ENCODE data around the gene C2orf78. TPM values are rescaled to one million over a fixed set of nuclear protein-coding genes. Genes with fewer than 3 reads are reported as not detected.

The C2orf78 gene
- total and polyA plus RNA-seq, 9 of the 15 experiments (the other 6 are each of a cell fraction or from before 2014, with no cell fraction given) = 0.04 to 0.28 (median 0.20) TPM

DNA sequence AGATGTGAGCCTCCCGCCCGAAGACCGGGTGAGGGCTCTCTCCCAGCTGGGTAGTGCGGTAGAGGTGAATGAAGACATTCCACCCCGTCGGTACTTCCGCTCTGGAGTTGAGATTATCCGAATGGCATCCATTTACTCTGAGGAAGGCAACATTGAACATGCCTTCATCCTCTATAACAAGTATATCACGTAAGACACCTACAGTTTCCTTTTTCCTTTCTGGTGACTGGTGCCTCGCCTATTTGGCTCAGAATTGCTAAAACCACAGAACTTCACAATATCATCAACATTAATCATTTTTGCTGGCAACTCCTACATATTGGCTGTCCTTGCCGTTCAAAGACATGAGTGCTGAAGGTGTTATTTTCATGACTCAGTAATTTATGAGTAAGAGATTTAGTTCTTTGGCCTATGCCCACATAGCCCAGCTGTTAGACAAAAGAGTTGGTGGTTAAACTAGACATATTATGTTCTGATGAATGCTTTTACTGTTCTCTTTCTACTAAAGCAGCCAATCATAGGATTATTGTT is 47.0 kb downstream of the C2orf78 start:
- WGBS (ENCODE audit: insufficient coverage, low coverage, missing lambda C conversion rate) = 81% methylated on average over 11 of the region's 11 CpGs

More for the DNA sequence above, 47.0 kb downstream of the C2orf78 start:
- no peaks in the 10 kb centered on the region for H3K9me3 ChIP-seq (replicated peaks; ENCODE audit: control insufficient read depth, insufficient read depth, low read depth, low read length)
- no peak for TF ChIP-seq PPARD (CRISPR knock-in tag; IDR thresholded peaks at IDR 0.05)
- peak; percentile 29; the same call in 1 of the 2 replicates for TF ChIP-seq MAFF (IDR thresholded peaks at IDR 0.05; ENCODE audit: low read length)
- TF ChIP-seq NFE2 (IDR thresholded peaks at IDR 0.05; ENCODE audit: low read depth) = peak; percentile 15; the same call in 1 of the 2 replicates
- peak; percentile 81 for TF ChIP-seq ZNF316 (IDR thresholded peaks at IDR 0.05)
- TF ChIP-seq FOXK1 (CRISPR knock-in tag; IDR thresholded peaks at IDR 0.05; ENCODE audit: borderline replicate concordance) = no peak
- no peak for TF ChIP-seq DPF2 (IDR thresholded peaks at IDR 0.05)
- TF ChIP-seq MAFK (IDR thresholded peaks at IDR 0.05; ENCODE audit: low read length) = 0 out of 2 replicates have a peak, but pooled peaks have one; percentile 16
- TF ChIP-seq, protein P1, sequence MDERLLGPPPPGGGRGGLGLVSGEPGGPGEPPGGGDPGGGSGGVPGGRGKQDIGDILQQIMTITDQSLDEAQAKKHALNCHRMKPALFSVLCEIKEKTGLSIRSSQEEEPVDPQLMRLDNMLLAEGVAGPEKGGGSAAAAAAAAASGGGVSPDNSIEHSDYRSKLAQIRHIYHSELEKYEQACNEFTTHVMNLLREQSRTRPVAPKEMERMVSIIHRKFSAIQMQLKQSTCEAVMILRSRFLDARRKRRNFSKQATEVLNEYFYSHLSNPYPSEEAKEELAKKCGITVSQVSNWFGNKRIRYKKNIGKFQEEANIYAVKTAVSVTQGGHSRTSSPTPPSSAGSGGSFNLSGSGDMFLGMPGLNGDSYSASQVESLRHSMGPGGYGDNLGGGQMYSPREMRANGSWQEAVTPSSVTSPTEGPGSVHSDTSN (CRISPR knock-in tag; IDR thresholded peaks at IDR 0.05; ENCODE audit: low read depth) = no peak
- TF ChIP-seq, protein P1 (tag; conservative IDR thresholded peaks at IDR 0.05; ENCODE audit: low read depth) = peak; percentile 29; the same call in 1 of the 2 replicates
- TF ChIP-seq, protein P2, sequence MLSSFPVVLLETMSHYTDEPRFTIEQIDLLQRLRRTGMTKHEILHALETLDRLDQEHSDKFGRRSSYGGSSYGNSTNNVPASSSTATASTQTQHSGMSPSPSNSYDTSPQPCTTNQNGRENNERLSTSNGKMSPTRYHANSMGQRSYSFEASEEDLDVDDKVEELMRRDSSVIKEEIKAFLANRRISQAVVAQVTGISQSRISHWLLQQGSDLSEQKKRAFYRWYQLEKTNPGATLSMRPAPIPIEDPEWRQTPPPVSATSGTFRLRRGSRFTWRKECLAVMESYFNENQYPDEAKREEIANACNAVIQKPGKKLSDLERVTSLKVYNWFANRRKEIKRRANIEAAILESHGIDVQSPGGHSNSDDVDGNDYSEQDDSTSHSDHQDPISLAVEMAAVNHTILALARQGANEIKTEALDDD (IDR thresholded peaks at IDR 0.05) = 0 out of 2 replicates have a peak, but pooled peaks have one; percentile 15
- no peak for TF ChIP-seq FOXA3 (CRISPR knock-in tag; conservative IDR thresholded peaks at IDR 0.05 in 1 of 2, IDR thresholded peaks at IDR 0.05 in 1 of 2)
- TF ChIP-seq C11orf30 (IDR thresholded peaks at IDR 0.05; ENCODE audit: low read depth) = peak; percentile 61; the same call in 1 of the 2 replicates
- TF ChIP-seq MEIS2 (IDR thresholded peaks at IDR 0.05; ENCODE audit: partially characterized antibody) = peak; percentile 67
- DNase-seq (ENCODE audit: extremely low read depth in 1 of 4, low spot score in 3 of 4) = no peak
- no peak overlapping the region for H2AFZ ChIP-seq (ENCODE audit: low read depth, low read length)
- ChIA-PET POLR2A (interaction anchor here (0.5 kb wide), 1 partner anchor 16 kb away, joined by 4 read pairs; no protein-coding TSS in a partner anchor), CTCF (ENCODE audit: low intra/inter-chr PET ratio) (interaction anchor here (1.0 kb wide), 1 partner anchor 155 kb away, joined by 3 read pairs; no protein-coding TSS in a partner anchor)
- no peaks in the 10 kb centered on the region for H4K20me1 ChIP-seq (replicated peaks; ENCODE audit: control insufficient read depth, insufficient read depth, low read length)
- no peak for ATAC-seq
- no peak for FAIRE-seq
- intact Hi-C loops (cut with micrococcal nuclease) (no loop called here), in situ Hi-C loops (cut with MboI) (no loop called here)
- H3K9ac ChIP-seq (ENCODE audit: insufficient read depth in 1 of 2, low read depth in 2 of 2, low read length in 2 of 2) = no peak overlapping the region
- peaks cover 22% of the 10 kb centered on the region for H3K79me2 ChIP-seq (ENCODE audit: control insufficient read depth, insufficient read depth, low read length)
- no peak overlapping the region for H3K4me2 ChIP-seq (ENCODE audit: insufficient read depth, low read length)
- H3K36me3 ChIP-seq (ENCODE audit: control insufficient read depth, insufficient read depth, low read length) = peaks cover 41% of the 10 kb centered on the region; the same call in 2 of the 3 replicates
- no peaks in the 10 kb centered on the region for H3K9me1 ChIP-seq (ENCODE audit: control insufficient read depth, insufficient read depth, low read length)
- BruUV-seq (replicated peaks) = no TSS peak
- H3K4me1 ChIP-seq (replicated peaks in 1 of 2; ENCODE audit: control insufficient read depth in 2 of 2, insufficient read depth in 2 of 2, low read length in 2 of 2) = peaks cover 7 to 13% of the 10 kb centered on the region in 2 experiments; a peak in 4 of 5 replicates
- no peaks in the 10 kb centered on the region for H3K27me3 ChIP-seq (ENCODE audit: control insufficient read depth in 2 of 2, insufficient read depth in 2 of 2, low read length in 2 of 2)
- no peak overlapping the region for H3K27ac ChIP-seq (ENCODE audit: extremely low read depth, low read depth, low read length)
- no peak overlapping the region for H3K4me3 ChIP-seq
